ENCODE measurements around the gene ZNF268. TPM values are rescaled to one million over a fixed set of nuclear protein-coding genes. Genes with fewer than 3 reads are reported as not detected.
"Not testable (repeated sequence)": the region's sequence is repeated elsewhere in the genome, so short reads cannot be mapped to it uniquely, and the experiment has no call there.

ZNF268 gene
- total RNA-seq, 1 donor from 2014 or later, result 32.4 TPM

DNA sequence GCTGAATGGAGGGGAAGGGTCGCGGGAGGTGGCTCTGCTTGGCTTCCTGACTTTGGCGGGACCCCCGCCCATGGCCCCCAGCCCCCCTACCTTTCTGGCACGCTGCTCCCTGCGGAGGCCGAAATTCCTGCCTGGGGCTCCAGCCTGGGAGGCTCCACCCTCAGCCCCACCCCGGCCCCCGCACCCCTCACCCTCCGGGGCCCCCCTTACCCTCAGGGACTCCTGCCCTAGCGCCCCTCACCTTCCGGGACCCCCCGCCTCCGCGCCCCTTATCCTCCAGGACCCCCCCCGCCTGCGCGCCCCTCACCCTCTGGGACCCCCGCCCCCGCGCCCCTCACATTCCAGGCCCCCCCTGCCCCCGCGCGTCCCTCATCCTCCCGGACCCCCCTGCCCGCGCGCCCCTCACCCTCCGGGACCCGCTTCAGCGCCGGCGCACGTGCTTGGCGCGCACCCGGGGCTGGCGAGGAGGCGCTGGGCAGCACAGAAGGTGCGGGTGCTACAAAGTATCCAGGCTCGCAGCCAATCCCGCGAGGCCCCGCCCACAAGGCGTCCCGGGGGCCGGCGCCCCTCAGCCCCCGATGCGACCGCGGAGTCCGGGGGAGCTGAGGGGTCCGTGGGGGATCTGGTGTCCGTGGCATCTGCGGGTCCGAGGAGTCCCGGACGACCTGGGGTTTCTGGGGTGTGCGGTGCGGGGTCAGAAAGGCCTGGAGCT, 54.3 kb downstream of the ZNF268 start, which contains the start of gene ANHX:
Gene ANHX, minus strand, starts transcription at position 477 of the 712 bp plus-strand sequence. CDS start 1,521 bp downstream, outside the sequence.
- Mint-ChIP-seq H3K27me3 (no peaks in the 10 kb centered on the region), H3K27ac (no peak within 1 kb of the TSS), H3K36me3 (no peaks in the 10 kb centered on the region), H3K9me3 (peaks cover 17% of the 10 kb centered on the region), H3K4me1 (ENCODE audit: unreplicated experiment) (no peaks in the 10 kb centered on the region), H3K4me3 (no peak within 1 kb of the TSS)
- DNase-seq (ENCODE audit: extremely low spot score, unreplicated experiment), result no peak
- TF ChIP-seq, protein P1, sequence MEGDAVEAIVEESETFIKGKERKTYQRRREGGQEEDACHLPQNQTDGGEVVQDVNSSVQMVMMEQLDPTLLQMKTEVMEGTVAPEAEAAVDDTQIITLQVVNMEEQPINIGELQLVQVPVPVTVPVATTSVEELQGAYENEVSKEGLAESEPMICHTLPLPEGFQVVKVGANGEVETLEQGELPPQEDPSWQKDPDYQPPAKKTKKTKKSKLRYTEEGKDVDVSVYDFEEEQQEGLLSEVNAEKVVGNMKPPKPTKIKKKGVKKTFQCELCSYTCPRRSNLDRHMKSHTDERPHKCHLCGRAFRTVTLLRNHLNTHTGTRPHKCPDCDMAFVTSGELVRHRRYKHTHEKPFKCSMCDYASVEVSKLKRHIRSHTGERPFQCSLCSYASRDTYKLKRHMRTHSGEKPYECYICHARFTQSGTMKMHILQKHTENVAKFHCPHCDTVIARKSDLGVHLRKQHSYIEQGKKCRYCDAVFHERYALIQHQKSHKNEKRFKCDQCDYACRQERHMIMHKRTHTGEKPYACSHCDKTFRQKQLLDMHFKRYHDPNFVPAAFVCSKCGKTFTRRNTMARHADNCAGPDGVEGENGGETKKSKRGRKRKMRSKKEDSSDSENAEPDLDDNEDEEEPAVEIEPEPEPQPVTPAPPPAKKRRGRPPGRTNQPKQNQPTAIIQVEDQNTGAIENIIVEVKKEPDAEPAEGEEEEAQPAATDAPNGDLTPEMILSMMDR (conservative IDR thresholded peaks at IDR 0.05), result no peak

DNA sequence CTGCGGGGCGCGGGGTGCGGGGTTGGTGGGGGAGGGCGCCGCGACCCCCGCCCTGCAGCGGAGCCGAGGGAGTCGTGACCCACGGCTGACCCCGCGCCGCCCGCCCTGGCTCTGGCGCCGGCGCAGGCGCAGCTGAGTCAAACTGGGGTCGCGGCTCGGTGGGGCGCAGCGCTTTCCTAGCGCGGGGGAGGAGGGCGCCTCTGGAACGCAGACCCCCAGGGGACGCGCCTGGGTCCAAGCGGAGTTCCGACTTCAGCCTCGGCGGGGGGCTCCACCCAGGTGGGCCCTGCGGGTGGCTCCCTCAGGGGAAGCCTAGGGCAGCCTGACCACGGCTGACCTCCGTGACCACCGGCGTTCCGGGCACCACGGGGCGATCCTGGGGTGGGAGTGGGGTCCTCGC, 54.8 kb downstream of the ZNF268 start:
- H3K4me3 Mint-ChIP-seq, result no peak overlapping the region
- no peaks in the 10 kb centered on the region for H3K36me3 Mint-ChIP-seq
- no peak overlapping the region for H3K27ac Mint-ChIP-seq
- H3K4me1 Mint-ChIP-seq (ENCODE audit: unreplicated experiment), result no peaks in the 10 kb centered on the region
- H3K27me3 Mint-ChIP-seq, result no peaks in the 10 kb centered on the region
- peaks cover 19% of the 10 kb centered on the region for H3K9me3 Mint-ChIP-seq
- no peak for DNase-seq (ENCODE audit: extremely low spot score, unreplicated experiment)
- TF ChIP-seq, protein P1 (conservative IDR thresholded peaks at IDR 0.05), result no peak

DNA sequence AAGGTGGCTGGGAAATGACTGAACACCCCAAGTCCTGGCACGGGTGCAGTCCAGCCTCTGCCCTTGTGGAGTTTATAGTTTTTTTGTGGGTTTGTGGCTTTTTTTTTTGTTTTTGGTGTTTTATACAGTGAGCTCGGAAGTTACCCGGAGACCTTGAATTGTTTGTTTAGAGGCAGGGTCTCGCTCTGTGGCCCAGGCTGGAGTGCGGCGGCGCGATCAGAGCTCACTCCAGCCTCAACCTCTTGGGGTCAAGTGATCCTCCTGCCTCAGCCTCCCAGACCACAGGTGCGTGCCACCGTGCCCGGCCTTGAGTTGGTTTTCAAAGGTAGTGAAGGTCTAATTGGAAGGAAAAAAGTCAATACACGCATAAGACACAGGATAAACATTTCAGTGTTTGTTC, 55.3 kb downstream of the ZNF268 start:
- DNase-seq (ENCODE audit: extremely low spot score, unreplicated experiment), result no peak
- Mint-ChIP-seq H3K27me3 (no peaks in the 10 kb centered on the region), H3K4me3 (no peak overlapping the region), H3K27ac (no peak overlapping the region), H3K36me3 (no peaks in the 10 kb centered on the region), H3K4me1 (ENCODE audit: unreplicated experiment) (no peaks in the 10 kb centered on the region), H3K9me3 (peaks cover 19% of the 10 kb centered on the region)
- TF ChIP-seq, protein P1 (conservative IDR thresholded peaks at IDR 0.05), result no peak

DNA sequence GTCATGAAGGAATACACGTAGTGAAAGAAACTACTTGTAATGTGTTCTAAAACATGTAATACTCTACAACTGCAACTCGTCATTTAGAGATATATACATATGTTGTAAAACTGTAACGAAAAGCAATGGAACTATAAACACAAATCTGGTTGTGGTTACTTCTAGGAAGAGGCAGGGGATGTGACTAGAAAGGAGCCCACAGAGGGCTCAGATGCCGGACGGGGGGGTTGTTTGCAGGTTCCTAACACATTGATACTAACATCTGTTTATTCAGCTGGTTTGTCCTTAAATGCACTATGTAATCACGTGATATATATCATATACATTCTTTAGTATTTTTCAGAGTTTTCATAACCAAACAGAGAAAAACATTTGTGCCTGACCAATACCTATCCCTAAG, 70.4 kb downstream of the ZNF268 start:
- TF ChIP-seq, protein P1 (conservative IDR thresholded peaks at IDR 0.05), result no peak
- Mint-ChIP-seq H3K9me3 (peaks cover 16% of the 10 kb centered on the region), H3K27me3 (no peaks in the 10 kb centered on the region), H3K4me3 (no peak overlapping the region), H3K27ac (no peak overlapping the region), H3K36me3 (peaks cover 3% of the 10 kb centered on the region), H3K4me1 (ENCODE audit: unreplicated experiment) (no peaks in the 10 kb centered on the region)
- no peak for DNase-seq (ENCODE audit: extremely low spot score, unreplicated experiment)

DNA sequence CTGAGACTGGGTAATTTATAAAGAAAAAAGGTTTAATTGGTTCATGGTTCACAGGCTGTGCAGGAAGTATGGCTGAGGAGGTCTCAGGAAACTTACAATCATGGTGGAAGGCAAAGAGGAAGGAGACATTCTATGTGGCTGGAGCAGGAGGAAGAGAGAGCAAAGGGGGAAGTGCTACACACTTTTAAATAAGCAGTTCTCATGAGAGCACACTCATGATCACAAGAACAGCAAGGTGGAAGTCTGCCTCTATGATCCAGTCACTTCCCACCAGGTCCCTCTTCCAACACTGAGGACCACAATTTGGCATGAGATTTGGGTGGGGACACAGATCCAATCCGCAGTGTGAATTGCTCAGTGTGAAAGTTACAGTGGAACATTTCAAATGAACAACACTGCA, 74.5 kb downstream of the ZNF268 start:
- H3K9me3 Mint-ChIP-seq, result peaks cover 16% of the 10 kb centered on the region
- H3K4me1 Mint-ChIP-seq (ENCODE audit: unreplicated experiment); DNase-seq (ENCODE audit: extremely low spot score, unreplicated experiment); H3K27me3 Mint-ChIP-seq; H3K27ac Mint-ChIP-seq; H3K4me3 Mint-ChIP-seq; H3K36me3 Mint-ChIP-seq: not testable (repeated sequence)

DNA sequence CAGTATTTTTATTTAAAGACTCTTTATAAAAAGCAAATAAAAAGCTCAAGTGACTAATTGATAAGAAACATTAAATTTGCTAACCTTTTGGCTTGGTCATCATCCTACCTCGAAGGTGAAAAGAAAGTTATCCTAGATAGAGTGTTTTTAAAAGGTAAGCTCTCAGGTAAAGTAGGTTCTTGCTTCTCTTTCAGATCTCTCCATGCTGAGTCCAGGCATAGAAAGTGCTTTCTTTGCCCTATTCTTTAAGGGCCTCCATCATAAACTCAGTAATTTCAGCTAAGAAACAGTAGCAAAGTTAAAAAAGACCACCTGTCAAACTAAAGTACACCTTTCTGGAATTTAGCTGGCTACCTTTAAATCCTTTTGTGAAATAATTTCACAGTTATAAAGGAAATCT, 75.0 kb downstream of the ZNF268 start:
- Mint-ChIP-seq H3K9me3 (peaks cover 16% of the 10 kb centered on the region), H3K27ac (no peak overlapping the region), H3K27me3 (no peaks in the 10 kb centered on the region), H3K4me3 (no peak overlapping the region), H3K36me3 (peaks cover 3% of the 10 kb centered on the region), H3K4me1 (ENCODE audit: unreplicated experiment) (no peaks in the 10 kb centered on the region)
- no peak for DNase-seq (ENCODE audit: extremely low spot score, unreplicated experiment)
- TF ChIP-seq, protein P1 (conservative IDR thresholded peaks at IDR 0.05), result no peak

Data from type B pancreatic cell (in vitro differentiated cells).